ENCODE measurements around the gene ETV4.

ETV4 gene

DNA sequence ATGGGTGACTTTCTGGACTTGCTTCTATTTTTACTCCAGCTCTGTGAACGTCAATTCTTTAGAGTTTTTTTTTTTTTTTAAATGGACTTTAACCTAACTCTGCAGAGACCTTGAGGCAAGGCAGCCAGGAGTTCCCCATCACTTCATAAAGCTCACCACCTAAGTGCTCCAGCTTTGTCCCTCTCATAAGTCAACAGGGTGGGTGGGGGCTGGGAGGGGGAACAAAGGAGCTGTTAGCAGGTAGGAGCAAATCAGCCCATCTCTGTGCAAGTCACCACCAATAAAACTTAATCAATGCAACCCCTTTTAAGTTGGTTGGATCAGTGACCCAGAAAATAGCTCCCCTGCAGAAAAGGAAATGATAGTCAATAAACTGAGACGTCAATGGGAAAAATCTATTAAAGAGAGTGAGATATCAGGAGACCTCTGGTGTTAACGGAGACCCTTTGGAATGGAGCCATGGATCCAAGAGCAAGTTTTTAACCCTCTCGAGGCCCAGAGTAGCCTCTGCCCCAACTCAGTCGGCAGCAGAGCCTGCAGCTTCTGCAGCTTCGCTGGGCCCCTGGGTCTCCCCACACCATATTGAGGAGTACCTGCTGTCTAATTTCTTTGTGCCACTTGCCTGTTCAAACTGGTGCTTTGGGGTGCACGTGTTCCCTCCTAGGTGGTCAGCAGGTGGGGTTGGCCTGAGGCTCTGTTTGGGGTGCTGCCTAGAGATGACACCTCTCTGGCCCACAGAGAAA, 27.6 kb upstream of the ETV4 start:
- in situ Hi-C loops (cut with MboI; ENCODE audit: low sequenced_read_pairs), result loop anchor here (10.0 kb wide), 1 partner anchor 191 kb away; no protein-coding TSS in a partner anchor

DNA sequence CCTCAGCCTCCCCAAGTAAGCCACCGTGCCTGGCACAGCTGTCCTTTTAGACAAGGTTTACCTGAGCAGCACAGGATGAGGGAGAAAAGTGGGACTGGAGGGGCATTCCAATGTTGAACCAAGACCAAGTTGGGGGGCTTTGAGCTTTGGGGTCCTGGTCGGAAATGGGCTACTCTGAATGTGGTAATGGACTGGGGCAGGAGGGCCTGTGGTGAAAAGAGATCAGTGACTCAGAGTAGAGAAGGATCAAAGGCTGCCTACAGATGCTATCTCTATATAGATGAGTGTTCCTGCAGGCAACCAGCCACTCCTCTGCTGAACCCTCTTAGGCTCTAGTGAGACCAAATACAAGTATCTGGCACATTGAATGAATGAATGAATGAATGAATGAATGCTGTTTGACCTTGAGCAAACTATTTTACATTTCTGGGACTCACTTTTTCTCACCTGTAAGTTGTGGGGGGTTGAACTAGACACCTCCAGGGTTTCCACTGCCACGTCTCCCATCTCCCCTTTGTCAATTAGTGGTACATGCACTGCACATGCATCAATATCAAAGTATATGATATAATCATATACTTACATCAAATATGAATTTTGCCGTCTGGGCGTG, 26.3 kb upstream of the ETV4 start:
- in situ Hi-C loops (cut with MboI; ENCODE audit: low sequenced_read_pairs), result loop anchor here (10.0 kb wide), 1 partner anchor 192 kb away; no protein-coding TSS in a partner anchor

DNA sequence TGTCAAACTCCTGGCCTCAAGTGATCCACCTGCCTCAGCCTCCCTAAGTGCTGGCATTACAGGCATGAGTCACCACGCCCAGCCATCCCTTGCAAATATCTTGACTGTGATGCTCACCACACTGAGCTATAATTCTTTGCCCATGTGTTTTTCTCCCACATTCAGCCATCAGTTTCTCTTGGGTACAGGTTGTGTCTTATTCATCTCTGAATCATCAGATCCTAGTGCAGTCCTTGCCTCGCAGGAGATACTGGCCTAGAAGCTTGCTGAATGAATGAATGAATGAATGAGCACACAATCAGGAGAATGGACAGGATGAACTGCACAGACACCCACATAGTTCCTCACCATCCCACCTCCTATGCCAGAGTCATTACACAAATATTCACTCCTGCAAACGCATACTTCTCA, 24.4 kb upstream of the ETV4 start:
- in situ Hi-C loops (cut with MboI; ENCODE audit: low sequenced_read_pairs), result loop anchor here (10.0 kb wide), 1 partner anchor 194 kb away; no protein-coding TSS in a partner anchor

DNA sequence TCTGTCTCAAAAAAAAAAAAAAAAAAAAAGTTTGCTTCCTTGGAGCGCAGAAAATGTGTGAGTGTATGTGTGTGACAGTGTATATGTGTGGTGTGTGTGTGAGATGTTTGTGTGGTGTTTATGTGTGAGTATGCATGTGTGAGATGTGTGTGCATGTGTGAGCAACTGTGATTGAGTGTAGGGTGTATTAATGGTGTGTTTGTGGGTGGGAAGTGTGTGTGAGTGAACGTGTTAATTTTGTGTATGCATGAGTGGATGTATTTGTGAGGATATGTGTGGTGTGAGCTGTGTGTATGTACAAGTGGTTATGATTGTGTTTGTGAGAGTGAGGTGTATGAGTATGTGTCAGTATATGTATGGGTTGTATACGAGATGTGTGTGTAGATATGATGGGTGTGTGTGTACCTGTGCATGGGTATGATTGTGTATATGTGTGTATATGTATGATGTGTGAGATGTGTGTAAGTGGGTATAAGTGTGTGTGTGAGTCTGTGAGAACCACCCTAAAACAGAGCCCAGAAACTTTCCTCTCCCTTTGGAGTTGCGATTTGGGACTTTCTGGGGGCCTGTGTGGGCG, 22.5 kb upstream of the ETV4 start:
- in situ Hi-C loops (cut with MboI; ENCODE audit: low sequenced_read_pairs), result no loop called here

DNA sequence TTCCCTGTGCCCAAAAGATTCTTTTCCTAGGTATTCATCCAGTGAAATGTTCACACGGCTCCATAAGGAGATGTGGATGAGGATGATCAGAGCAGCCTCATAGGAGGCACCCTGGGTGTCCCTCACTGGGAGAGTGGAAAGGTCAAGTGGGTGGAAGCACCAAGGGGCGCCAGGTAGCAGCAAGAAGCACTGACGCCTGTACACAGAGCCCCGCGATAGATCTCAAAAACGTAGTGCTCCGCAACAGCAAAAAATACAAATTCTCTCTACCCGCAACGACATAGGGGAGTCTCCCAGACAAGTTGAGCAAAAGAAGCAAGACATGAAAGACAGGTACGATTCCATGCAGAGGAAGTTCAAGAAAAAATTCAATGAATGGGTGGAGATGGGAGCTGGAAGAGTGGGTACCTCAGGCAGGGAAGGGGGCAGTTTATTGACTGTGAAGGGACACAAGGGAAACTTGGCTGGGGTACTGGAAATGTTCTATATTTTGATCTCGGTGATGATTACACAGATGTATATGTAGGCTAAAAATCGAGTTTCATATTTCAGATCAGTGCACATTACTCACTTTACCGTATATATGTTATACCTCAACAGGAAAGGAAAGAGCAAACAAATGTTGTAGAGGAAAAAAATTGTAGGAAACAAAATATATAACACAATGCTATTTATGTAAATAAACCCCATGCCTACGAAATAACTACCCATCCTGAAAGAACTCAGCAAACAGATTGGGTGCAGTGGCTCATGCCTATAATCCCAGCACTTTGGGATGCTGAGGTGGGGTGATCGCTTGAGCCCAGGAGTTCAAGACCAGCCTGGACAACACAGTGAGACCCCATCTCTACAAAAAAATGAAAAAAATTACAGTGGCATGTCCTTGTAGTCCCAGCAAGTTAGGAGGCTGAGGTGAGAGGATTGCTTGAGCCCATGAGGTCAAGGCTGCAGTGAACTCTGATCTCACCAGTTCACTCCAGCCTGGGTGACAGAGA, 17.8 kb upstream of the ETV4 start:
- in situ Hi-C loops (cut with MboI; ENCODE audit: low sequenced_read_pairs), result no loop called here

DNA sequence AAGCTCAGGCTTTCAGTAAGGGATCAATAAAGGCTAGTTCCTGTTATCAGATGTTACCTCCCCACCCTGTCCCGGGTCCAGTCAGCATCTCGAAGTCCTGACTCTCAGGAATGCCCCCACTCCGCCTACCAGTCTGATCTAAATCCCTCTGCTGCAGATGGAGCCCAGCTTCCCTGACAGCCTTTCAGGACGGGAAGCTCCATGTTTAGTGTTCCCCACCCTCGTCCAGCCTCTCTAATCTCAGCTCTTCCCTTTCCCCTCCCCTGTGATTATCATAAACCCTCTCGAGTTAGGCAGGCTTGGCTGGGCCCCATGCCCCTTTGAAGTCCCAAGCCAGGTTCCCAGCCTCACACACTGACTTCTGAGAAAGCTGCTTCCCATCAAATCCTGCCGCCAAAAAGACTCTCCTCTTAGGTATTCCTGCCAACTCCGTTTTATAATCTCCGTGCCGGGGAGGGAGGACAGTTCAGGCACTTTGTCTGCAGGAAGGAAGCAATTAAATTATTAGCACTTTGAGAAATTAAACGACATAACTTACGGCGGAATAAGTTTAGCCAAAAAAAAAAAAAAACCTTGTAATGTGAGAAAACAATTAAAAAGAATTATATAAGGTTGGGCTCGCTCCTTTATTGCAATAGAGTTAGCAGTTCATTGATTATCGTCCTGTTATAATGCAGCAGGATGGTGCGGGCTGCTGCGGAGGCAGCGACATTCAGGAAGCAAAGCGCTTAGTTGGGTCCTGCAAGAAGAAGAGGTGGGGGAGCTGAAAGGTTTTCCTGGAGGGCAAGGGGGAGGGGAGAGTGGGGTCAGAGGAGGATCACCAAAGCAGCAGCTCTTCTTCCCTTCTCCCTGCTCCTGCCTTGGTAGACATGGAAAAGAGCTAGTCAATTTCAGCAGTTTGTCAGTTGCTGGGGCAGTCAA, 16.8 kb upstream of the ETV4 start:
- in situ Hi-C loops (cut with MboI; ENCODE audit: low sequenced_read_pairs), result no loop called here

DNA sequence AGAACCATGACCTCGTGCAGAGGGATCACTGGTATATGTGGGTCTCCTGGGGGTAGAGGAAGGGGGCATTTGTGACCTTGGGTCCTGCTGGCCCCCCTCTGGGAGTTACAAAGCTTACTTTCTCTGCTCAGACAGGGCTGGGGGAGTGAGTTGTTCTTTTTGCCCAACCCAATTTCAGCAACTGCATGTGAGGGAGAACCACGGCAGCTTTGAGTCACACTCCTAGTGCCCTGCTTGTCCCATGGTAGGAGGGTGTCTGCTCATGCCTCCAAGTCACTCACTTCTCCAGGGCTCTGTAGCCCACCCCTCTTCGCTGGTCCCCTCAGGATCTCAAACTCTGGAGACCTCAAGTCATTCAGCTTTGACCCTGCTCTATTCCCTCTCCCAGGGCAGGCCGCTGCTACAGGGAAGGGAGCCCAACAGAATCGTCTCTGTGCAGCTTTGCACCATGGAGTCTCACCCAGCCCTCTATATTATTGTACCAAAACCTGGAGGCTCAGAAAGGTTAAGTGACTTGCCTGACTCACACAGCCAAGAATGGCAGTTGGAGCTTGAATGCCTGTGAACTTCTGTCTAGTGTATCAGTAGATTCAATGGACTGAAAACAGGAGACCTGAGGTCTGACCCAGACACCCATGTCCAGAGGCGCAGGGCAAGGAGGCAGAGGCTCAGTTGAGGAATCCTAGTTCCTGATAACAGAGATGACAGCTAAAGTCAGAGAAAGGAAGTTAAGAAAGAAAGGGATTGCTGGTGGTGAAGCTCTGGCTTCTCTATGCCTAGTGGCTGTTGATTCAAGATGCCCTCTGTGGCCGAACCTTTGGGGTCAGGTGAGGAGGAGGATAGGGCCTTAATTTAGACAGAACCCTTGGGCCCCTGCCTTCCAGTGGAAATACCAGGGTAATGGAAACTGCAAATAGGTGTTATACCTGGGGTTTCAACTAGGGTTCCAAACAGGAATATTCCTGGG, 14.6 kb upstream of the ETV4 start:
- in situ Hi-C loops (cut with MboI; ENCODE audit: low sequenced_read_pairs), result no loop called here

DNA sequence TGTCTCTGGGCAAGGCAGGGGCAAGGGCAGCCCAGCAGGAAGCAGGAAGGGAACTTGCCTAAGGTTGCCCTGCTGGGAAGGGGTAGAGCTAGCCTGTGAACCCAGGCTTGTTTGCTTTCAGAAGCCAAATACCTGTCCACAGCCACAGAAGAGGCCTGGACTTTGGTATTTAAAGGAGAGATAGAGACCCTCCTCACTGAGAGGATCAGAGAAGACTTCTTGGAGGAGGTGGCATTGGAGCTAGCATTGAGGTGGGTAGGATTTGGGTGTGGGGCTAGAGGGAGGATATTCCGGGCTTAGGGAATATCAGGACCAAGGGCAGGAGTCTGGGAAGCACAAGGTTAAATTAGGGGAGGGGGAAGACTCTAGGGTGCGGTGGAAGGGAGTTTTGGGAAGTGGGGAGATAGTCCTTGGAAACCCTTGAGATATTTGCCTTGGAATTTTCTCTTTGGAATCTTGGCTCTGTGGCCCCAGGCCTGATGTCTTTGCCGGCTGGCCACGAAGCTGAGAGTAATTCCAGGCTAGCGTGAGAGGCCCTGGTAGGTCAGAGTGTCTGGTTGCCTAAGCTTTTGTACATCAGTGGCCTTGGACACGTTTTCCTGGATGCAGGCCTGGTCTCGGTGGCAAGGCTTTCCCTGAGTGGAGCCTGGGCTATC, 13.1 kb upstream of the ETV4 start:
- in situ Hi-C loops (cut with MboI; ENCODE audit: low sequenced_read_pairs), result no loop called here

DNA sequence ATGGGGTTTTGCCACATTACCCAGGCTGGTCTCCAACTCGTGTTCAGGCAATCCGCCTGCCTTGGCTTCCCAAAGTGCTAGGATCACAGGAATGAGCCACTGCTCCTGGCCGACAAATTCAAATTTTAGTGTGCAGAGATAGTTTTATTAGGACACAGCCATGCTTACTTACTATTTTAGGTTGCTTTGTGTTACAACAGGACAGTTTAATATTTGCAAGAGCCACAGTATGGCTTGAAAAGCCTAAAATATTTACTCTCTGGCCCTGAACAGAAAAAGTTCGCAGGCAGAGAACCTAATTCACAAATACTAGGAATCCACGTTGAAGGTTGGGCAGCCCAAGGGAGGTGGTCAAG, 12.6 kb upstream of the ETV4 start:
- in situ Hi-C loops (cut with MboI; ENCODE audit: low sequenced_read_pairs), result no loop called here

DNA sequence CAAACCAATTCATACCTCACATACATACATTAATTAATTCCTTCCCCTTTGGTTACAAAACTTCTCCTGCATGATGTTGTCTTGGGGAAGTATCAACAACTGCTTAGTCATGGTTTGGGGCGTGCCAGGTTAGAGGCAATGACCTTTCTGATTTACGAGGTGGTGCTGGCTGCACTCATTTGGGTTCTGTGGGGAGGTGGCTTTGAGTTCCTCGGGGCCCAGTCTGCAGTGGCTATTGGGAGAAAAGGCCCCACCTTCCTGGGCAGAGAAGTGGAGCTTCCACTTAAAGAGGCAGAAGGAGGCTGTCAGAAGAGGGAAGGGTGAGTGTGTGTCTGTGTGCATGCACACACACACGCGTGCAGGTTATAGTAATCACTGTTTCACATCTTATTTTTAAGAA, 10.2 kb upstream of the ETV4 start:
- in situ Hi-C loops (cut with MboI; ENCODE audit: low sequenced_read_pairs), result no loop called here

DNA sequence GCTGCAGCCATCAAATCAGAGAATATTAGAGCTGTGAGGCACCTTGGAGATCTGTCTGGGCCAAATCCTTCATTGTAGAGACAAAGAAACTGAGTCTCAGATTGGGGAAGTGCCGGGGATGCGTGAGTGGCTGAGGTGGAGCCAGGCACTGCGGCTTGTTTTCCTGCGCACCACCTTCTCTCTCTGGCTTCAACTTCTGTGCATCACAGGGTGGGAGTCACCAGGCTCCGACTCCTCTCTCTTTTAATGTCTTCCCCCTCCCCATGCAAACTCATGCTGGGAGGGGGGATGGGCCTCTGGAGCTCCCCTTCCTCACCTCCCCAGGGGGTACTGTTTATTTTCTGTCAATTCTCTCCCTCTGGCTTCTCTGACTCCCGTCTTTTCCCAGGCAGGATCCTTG, 8.7 kb upstream of the ETV4 start:
- in situ Hi-C loops (cut with MboI; ENCODE audit: low sequenced_read_pairs), result no loop called here

DNA sequence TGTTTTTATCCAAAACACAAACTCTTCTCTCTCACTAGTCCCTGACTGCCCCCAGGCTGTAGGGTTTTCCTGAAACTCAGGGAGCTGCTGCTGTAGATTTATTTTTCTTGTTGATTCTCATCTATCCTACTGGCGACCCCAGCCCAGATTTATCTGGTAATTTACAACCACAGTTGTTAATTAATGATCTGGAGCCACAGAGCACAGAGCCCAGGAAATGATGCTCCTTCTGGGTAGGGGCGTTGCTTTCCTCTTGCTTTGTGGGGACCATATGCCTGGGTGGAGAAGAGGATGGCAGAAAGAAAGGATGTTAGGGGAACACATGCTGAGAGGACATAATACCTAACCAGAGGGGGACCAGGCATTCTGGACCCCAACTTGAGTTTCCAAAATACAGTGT, 7.4 kb upstream of the ETV4 start:
- in situ Hi-C loops (cut with MboI; ENCODE audit: low sequenced_read_pairs), result no loop called here

DNA sequence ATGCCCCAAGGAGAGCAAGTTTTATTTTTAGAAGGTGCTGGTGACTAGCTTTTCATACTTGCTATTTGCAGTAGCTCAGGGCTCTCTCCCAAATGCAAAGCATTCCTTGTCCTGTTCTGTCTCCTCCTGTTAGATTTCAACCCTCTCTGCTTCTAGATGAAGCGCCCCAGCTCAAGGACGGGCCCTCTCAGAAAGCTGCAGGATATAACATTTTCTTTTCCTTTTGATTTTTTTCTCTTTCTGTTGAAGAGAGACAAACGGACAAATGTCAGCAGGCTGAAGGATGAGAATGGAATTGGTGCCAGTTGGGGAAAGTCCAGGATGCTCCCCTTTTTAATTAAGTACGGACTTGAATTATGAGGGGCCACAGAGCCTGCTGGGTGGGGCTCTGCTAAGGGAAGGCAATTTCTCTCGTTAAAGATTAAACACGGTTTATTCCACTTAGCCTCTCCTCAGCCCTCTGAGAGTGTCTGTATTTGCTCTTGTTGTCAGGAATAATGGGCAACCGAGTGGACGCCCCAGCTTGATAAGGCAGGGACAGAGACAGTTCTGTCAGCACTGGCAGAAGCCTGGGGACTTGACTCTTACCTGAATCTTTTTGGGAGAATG, 6.2 kb upstream of the ETV4 start:
- in situ Hi-C loops (cut with MboI; ENCODE audit: low sequenced_read_pairs), result no loop called here

DNA sequence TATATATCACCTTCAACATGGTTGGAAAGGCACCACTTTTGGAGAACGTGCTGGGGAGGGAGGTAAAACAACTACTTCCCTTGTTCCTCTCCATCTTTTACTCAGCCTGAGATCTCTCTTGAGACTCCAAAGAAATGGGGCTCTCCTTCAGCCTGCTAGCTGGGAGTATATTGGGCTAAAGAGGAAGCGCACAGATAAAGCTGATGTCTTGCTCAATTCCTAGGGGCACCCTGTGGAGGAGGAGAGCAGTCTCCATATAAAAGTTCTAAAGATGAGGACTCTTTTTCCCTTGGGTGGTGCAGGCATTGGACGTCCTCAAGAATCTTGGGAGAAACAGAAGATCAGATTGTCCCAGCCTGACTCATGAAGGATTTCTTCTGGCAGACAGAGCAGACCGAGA, 4.6 kb upstream of the ETV4 start:
- in situ Hi-C loops (cut with MboI; ENCODE audit: low sequenced_read_pairs), result no loop called here

DNA sequence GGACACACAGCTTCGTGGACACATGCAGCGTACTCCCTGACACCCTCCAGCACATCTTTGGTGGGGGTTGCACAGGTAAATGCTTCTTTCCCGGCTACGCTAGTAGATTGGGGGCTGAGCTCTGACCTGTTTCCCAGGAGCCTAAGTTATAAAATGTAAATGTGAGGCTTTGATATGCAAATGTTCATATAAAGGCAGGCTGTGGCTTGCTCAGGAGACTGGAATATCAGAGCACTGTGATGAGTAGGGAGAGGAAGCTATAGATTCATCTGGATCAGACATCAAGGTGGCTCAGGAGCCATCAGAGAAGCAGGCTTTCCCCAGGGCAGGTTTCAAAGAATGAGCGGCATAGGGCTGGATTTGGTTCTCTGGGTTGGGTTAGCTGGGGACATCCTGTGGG, 3.4 kb upstream of the ETV4 start:
- in situ Hi-C loops (cut with MboI; ENCODE audit: low sequenced_read_pairs), result no loop called here

DNA sequence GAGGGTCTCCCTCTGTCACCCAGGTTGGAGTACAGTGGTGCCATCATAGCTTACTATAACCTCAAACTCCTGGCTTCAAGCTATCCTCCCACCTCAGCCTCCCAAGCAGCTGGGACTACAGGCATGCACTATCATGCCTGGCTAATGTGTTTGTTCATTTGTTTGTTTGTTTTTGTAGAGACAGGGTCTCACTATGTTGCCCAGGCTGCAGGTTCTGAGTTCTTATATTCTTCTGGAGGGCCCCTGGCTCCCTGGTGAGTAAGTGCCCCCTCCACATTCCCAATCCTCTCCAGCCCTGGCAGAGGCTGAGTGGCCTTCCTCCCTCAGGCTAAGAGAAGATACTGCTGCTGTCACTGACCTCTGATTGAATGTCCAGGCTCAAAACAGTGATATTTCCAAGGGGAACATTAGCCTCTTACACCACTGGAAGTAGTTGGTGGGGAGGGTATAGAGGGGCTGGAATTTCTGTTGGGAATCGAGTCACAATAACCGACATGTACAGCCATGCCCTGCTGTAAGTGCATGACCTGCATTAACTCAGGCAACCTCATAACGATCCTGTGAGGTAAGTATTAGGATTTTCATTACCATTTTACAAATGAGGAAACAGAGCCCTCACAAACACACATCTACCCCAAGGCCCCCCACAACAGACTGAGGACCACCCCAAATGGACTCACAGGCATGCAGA, 2.7 kb upstream of the ETV4 start:
- in situ Hi-C loops (cut with MboI; ENCODE audit: low sequenced_read_pairs), result no loop called here

DNA sequence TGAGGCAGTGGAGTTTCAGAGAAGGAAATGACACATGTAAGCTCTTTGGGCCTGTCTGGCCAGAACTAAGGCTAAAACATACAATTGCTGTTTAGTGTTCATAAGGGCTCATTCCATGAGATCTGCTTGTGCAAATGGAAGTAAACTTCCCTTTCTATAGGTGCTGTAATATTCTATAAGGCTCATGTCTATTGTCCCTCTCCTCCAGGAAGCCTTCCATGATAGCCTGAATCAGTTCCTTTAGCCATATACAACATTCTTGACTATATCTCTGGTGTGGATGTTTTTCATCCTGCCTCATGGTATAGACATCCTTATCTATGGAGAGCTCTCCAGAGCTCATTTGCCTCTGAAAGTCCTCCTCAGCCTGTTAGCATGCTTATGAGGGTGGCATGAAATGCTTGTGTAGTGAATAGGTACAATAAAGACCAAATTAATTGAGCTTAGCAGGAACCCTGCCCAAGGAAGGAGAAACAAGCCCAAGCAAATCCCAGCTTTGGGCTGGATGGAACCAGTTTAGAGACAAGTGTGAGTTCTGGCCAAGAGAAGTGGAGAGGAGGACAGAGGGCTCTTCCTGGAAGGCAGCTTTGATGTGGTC, 1.6 kb upstream of the ETV4 start:
- in situ Hi-C loops (cut with MboI; ENCODE audit: low sequenced_read_pairs), result no loop called here

Measured in HL-60/S4 treated with phorbol 12-myristate 13-acetate at 8.2 ng/mL for 4 days and 3 days (cell line).